ENCODE data around the gene ADISSP.

ADISSP gene

DNA sequence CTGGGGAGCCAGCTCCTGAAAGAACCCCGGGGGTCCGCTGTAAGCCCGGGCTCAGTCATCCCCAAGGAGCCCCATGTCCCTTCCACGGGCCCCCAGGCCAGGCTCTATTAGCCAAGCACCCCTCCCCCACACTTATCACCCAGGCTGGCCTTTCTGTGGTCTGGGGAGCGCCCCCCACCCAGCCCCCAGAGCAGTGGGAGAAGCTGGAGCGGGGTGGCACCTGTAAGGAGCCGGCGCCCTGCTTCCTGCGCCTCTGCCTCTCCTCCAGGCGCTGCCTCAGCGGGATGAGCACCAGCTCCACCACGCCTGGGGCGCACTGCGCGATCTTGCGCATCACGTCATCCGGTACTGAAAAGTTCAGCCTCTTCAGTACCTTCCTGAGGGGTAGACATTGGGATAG lies 11.4 kb upstream of the ADISSP start:
- DNase-seq, result no peak

DNA sequence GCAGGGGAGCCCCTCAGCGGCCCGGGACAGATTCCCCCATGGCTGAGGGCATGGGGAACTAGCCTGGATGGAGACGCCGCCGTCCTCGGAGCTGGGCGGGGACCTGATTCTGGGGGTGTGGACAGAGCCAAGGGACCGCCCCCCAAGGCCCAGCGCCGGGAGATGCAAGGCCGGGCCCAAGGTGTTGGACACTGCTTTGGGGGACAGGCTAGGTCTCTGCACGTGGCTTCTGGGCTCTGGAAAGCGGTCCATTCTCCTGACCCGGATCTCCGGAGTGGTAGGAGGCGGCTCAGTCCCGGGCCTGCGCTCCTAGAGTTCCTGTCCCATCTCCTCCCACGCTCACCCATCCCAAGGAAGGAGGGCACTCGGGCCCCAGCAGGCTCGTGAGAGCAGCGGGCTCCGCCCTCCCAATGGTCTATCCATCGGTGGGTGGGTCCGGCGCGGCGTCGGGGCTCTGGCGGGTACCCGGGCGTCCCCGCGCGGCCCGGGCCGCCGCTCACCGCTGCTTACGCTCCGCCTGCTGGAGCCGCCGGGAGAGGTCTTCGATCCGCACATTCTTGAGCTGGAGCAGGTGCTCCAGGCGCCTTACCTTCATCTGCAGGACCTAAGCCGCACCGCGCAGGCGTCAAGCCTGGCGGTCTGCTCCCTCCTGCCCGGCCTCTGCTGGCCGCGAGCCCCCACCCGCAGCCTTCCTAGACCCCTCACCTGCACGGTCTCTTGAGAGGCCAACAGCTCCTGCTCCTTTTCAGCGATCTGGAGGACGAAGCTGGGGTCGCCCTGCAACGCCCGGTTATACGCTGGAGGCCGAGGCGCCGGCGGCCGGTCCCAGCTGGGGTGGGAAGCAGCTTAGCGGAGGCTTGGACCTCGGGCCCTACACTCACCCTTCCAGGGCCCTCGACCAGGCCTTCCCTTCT lies 10.4 kb upstream of the ADISSP start:
- DNase-seq, result no peak

DNA sequence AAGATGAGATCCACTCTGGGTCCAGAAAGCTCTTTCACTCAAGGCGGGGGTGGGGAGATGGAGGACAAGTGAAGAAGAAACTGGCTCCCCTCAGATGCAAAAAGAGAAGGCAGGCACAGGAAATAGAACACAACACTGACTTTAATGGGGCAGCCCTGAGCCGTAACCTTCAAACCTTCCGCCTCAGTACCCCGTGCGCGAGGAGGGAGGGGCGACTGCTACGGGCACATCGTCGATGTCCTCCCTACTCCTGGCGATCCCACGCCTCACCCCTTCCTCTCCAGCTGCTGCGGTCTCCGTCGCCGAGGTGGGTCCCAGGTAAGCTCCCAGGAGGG lies 9.8 kb upstream of the ADISSP start:
- no peak for DNase-seq

GRCh38 chr20:3775457-3776108 lies 8.0 kb upstream of the ADISSP start:
- no peak for DNase-seq

DNA sequence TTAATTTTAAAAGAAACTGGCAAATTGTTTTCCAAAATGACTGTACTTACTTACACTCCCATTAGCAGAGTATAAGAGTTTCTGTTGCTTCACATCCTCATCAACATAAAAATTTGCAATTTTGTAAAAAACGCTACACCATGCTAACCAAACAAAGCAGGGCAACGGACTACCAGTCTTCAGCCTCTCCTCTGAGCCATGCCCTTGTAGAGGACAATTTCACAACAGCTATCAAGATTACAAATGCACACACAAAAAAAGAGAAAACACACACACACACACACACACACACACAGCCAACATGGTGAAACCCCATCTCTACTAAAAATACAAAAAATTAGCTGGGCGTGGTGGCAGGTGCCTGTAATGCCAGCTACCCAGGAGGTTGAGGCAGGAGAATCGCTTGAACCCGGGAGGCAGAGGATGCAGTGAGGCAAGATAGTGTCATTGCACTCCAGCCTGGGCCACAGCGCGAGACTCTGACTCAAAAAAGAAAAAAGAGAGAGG lies 4.1 kb upstream of the ADISSP start:
- no peak for DNase-seq

GRCh38 chr20:3768342-3769130 lies 983 bp upstream of the ADISSP start:
- no peak for DNase-seq

- no peak for DNase-seq
Observed at GRCh38 chr20:3767110-3767426, 485 bp downstream of the ADISSP start.

DNA sequence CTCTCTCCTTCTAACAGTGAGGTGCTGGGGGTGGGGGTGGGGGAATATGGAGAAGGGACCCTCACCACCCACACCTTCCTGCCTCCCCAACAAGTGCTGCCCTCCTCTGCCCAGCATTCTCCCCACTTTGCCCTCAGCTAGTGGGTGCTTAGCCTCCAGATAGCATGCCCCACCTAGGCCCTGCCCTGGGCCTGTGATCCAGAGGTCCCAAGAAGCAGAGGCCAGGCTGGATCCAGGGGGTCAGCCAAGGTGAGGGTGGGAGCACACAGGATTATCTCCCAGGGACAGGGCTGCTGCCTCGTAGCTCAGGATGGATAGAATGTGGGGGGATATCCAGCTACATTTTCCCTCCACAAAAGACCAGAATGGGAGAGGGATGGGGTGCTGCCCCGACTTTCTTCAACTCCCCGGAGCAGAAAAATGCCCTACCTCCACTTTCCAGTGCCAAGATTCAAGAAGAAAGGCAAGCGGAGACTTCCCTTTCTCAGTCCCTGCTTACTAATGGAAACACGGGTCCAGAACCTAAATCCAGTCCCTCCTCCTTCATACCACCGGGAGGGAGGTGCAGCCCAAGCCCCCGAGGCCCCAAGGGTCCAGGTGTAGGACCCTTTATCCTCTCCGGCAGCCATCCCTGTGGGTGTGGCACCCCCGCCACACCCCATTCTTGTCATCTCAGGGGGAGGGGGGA lies 987 bp downstream of the ADISSP start:
- no peak for DNase-seq

- DNase-seq, result no peak
Observed at GRCh38 chr20:3765171-3765882, 2.2 kb downstream of the ADISSP start.

GRCh38 chr20:3764659-3765058 lies 2.9 kb downstream of the ADISSP start:
- DNase-seq, result no peak

- DNase-seq, result no peak
Observed at GRCh38 chr20:3763671-3764601, 3.6 kb downstream of the ADISSP start.

DNA sequence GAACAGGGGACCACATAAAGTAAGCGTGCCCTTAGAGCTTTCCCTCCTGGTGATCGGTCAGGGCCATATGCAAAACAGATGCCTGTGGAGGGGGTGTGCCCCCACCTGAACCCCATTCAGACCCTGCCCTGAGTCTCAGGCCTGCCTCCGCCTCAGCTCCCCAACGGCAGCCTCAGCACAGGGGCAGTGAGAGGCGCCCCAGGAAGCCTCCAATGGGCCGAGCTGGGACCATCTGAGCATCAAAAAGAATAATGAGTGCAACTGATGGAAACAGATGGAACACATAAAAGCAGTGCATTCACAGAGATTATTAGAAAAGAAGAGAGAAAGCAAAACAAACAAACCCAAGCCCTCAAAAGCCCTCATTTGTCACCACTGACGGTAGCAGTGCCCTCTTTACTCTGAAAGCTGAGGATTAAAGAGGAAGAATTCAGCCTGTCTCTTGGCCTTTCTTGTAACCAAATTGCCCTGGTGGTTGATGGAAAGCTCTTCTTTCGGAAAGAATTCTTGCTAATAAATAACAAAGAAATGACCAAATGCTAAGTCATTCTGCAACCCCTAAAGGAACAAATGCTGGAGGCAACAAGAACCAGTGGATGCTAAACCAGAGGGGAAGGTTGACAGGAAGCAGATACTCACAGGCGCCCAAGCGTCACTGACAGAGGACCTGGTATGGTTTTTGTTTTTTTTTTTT lies 6.8 kb downstream of the ADISSP start:
- DNase-seq, result no peak

DNA sequence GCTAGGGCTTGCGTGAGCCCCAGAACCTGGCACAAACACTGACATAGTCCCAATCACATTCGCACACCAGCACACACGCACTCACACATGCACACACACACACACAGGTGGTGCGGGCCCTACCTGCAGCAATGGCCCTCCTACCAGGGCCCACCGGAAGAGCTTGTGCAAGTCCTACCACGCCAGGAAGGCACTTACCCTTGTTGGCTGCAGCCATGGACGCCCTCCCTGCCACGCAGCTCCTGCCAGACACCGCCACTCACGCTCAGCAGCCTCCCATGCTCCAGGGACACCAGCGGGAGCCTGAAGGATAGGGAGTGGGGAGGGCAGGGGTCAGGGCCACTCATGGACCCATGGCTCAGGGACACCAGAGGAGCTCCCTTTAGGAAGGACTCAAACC lies 7.7 kb downstream of the ADISSP start:
- DNase-seq, result no peak

- no peak for DNase-seq
Observed at GRCh38 chr20:3759316-3759823, 8.2 kb downstream of the ADISSP start.

- DNase-seq, result no peak
Observed at GRCh38 chr20:3758566-3758965, 9.0 kb downstream of the ADISSP start.

- no peak for DNase-seq
Observed at GRCh38 chr20:3757268-3757667, 10.3 kb downstream of the ADISSP start.

DNA sequence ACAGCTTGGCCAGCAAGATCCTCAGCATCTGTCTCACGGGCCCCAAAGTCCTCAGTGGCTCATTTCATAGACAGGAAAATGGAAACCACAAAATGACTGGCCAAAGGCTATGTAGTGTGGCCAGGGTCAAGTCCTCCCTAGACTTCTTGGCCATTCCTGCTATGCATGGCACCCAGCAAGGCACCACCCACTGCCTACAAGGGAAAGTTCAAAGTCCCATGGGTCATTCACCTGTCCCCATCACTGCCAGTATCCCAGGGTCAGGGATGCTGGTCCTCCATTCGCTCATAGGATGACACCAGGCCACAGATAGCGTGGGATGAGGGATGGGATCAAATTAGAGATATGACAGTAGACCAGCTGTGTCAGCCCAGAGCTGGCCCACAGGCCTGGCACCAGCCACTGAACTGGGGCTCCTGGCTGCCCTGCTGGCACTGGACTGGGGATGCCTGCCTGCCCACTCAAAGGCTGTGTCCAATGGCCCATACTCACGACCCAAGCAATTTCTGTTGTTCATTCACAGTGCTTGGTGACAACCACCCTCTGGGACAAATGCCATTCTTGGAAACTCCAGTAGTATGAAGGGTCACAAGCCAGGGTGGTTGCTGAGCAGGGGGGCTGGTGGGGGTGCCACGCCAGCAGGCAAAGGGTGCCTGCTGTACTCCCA lies 11.6 kb downstream of the ADISSP start:
- no peak for DNase-seq

GRCh38 chr20:3755269-3755668 lies 12.3 kb downstream of the ADISSP start:
- no peak for DNase-seq

GRCh38 chr20:3754276-3754630 lies 13.3 kb downstream of the ADISSP start:
- DNase-seq, result no peak

All from NCI-H2029 treated with DMSO at 0.1 percent for 48 hours (cell line).